ENCODE data around the gene RSBN1. TPM values are rescaled to one million over a fixed set of nuclear protein-coding genes. Genes with fewer than 3 reads are reported as not detected.
A peak's percentile ranks its signal among the peaks of the same experiment; 100 is the strongest.

The RSBN1 gene
- total RNA-seq, 1 experiment from 2014 or later, result 8.4 TPM

- Histone ChIP-seq H3K27me3 (ENCODE audit: low read length) (no peaks in the 10 kb centered on the region), H3K4me2 (ENCODE audit: low read length) (peak overlapping the region; percentile 51), H3F3A (ENCODE audit: low read length, unreplicated experiment) (no peaks in the 10 kb centered on the region), H3K9ac (ENCODE audit: low read length) (no peak overlapping the region), H3K36me3 (ENCODE audit: low read depth, low read length) (peaks cover 6% of the 10 kb centered on the region; the same call in 1 of the 2 replicates), H2AFZ (ENCODE audit: low read length) (no peak overlapping the region), H4K20me1 (ENCODE audit: low read length) (no peaks in the 10 kb centered on the region), H3K4me3 (ENCODE audit: low read length) (peak overlapping the region; percentile 10; the same call in 1 of the 2 replicates), H3K79me2 (ENCODE audit: low read length) (peaks cover 63% of the 10 kb centered on the region), H3K9me3 (ENCODE audit: low read length) (no peaks in the 10 kb centered on the region), H3K9me2 (replicated peaks; ENCODE audit: low read length) (no peaks in the 10 kb centered on the region), H3K27ac (ENCODE audit: low read length) (peak overlapping the region; percentile 45), H3K4me1 (ENCODE audit: insufficient read depth, low read length) (peaks cover 22% of the 10 kb centered on the region)
- TF ChIP-seq EZH2phosphoT487 (IDR thresholded peaks at IDR 0.05; ENCODE audit: borderline replicate concordance, low read length) (no peak), CTCF (conservative IDR thresholded peaks at IDR 0.05; ENCODE audit: low read depth, low read length) (no peak), EZH2 (IDR thresholded peaks at IDR 0.05; ENCODE audit: low read length, unreplicated experiment) (no peak)
- CTCF ChIA-PET, result interaction anchor here (0.7 kb wide), 1 partner anchor 241 kb away, joined by 3 read pairs; no protein-coding TSS in a partner anchor
- peak; percentile 87 for DNase-seq
- peak; percentile 91 for ATAC-seq
- BruUV-seq (replicated peaks), result no TSS peak
- intact Hi-C loops (cut with micrococcal nuclease), result no loop called here
- POLR2A ChIA-PET (ENCODE audit: unreplicated experiment), result interaction anchor here (0.6 kb wide), 1 partner anchor 11 kb away, joined by 11 read pairs; no protein-coding TSS in a partner anchor
These were observed 19.3 kb downstream of the RSBN1 start for GRCh38 chr1:113792986-113793385.

GRCh38 chr1:113792471-113792870 lies 19.8 kb downstream of the RSBN1 start:
- Histone ChIP-seq H3K9ac (ENCODE audit: low read length) (no peak overlapping the region), H4K20me1 (ENCODE audit: low read length) (no peaks in the 10 kb centered on the region), H3K9me3 (ENCODE audit: low read length) (no peaks in the 10 kb centered on the region), H3F3A (ENCODE audit: low read length, unreplicated experiment) (no peaks in the 10 kb centered on the region), H3K4me3 (ENCODE audit: low read length) (peak overlapping the region; percentile 20; the same call in 1 of the 2 replicates), H2AFZ (ENCODE audit: low read length) (no peak overlapping the region), H3K4me2 (ENCODE audit: low read length) (peak overlapping the region; percentile 51), H3K27me3 (ENCODE audit: low read length) (no peaks in the 10 kb centered on the region), H3K9me2 (replicated peaks; ENCODE audit: low read length) (no peaks in the 10 kb centered on the region), H3K27ac (ENCODE audit: low read length) (peak overlapping the region; percentile 45), H3K4me1 (ENCODE audit: insufficient read depth, low read length) (peaks cover 22% of the 10 kb centered on the region), H3K79me2 (ENCODE audit: low read length) (peaks cover 63% of the 10 kb centered on the region), H3K36me3 (ENCODE audit: low read depth, low read length) (peaks cover 6% of the 10 kb centered on the region; the same call in 1 of the 2 replicates)
- BruUV-seq (replicated peaks), result no TSS peak
- DNase-seq (peak; percentile 23), ATAC-seq (peak; percentile 79)
- ChIA-PET CTCF (interaction anchor here (0.7 kb wide), 1 partner anchor 240 kb away, joined by 3 read pairs; no protein-coding TSS in a partner anchor), POLR2A (ENCODE audit: unreplicated experiment) (interaction anchor here (0.6 kb wide), 2 partner anchors 12 to 32 kb away, joined by 3 to 11 read pairs; no protein-coding TSS in a partner anchor)
- intact Hi-C loops (cut with micrococcal nuclease), result no loop called here
- TF ChIP-seq EZH2 (IDR thresholded peaks at IDR 0.05; ENCODE audit: low read length, unreplicated experiment), result no peak
- no peak for TF ChIP-seq EZH2phosphoT487 (IDR thresholded peaks at IDR 0.05; ENCODE audit: borderline replicate concordance, low read length)
- no peak for TF ChIP-seq CTCF (conservative IDR thresholded peaks at IDR 0.05; ENCODE audit: low read depth, low read length)

DNA sequence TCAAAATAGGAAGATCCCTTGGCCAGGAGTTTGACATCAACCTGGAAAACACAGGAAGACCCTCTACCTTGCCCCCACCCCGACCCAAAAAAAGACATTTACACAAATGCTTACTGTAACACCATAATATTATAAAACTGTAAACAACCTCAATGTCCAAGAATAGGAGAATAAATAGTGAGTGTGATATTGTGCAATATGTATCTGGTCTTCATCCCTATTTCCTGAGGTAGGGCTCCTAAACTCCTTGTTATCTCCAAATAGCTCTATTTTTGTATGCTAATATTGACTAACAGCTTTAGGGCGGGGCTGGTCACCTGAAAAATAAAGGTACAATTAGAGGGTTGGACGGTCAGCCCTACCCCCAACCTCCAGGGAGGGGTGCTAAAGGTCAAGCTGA lies 23.5 kb downstream of the RSBN1 start:
- Histone ChIP-seq H3K4me2 (ENCODE audit: low read length) (no peak overlapping the region), H3K36me3 (ENCODE audit: low read depth, low read length) (no peaks in the 10 kb centered on the region), H3K4me1 (ENCODE audit: insufficient read depth, low read length) (peaks cover 29% of the 10 kb centered on the region), H3K27me3 (ENCODE audit: low read length) (no peaks in the 10 kb centered on the region), H3K79me2 (ENCODE audit: low read length) (peaks cover 68% of the 10 kb centered on the region), H4K20me1 (ENCODE audit: low read length) (no peaks in the 10 kb centered on the region), H3K27ac (ENCODE audit: low read length) (no peak overlapping the region), H3K9ac (ENCODE audit: low read length) (no peak overlapping the region), H3K9me2 (replicated peaks; ENCODE audit: low read length) (no peaks in the 10 kb centered on the region), H3F3A (ENCODE audit: low read length, unreplicated experiment) (no peaks in the 10 kb centered on the region), H3K4me3 (ENCODE audit: low read length) (no peak overlapping the region), H2AFZ (ENCODE audit: low read length) (no peak overlapping the region), H3K9me3 (ENCODE audit: low read length) (no peaks in the 10 kb centered on the region)
- ChIA-PET CTCF (no interaction called here), POLR2A (ENCODE audit: unreplicated experiment) (interaction anchor here (0.6 kb wide), 2 partner anchors 650 to 658 kb away, joined by 3 to 7 read pairs; no protein-coding TSS in a partner anchor)
- BruUV-seq (replicated peaks), result no TSS peak
- DNase-seq, result no peak
- TF ChIP-seq EZH2phosphoT487 (IDR thresholded peaks at IDR 0.05; ENCODE audit: borderline replicate concordance, low read length), result no peak
- no peak for TF ChIP-seq CTCF (conservative IDR thresholded peaks at IDR 0.05; ENCODE audit: low read depth, low read length)
- TF ChIP-seq EZH2 (IDR thresholded peaks at IDR 0.05; ENCODE audit: low read length, unreplicated experiment), result no peak
- ATAC-seq, result no peak
- intact Hi-C loops (cut with micrococcal nuclease), result no loop called here

All from PC-3 (cell line).